ENCODE results near the gene PLCB4. TPM values are rescaled to one million over a fixed set of nuclear protein-coding genes. Genes with fewer than 3 reads are reported as not detected.

Gene PLCB4
- total RNA-seq, 1 experiment from 2014 or later: 10.1 TPM

DNA sequence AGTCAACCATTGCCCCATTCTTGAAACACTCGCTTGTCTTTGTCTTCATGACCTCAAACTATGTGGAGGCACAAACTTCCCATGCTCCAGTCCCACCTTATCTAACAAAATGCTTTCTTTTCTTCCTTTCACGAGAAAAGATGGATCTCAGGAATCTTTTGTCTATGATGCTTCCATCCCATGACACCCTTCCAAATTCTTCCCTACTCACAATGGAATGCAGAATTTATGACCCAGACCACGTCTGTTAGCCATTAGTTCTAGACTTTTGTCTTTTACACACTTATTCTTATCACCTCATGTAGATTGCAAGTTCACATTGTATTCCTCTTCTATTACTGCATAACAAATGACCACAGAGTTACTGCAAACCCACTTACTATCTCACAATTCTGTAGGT, 421.3 kb downstream of the PLCB4 start:
- H2BK5ac ChIP-seq (ENCODE audit: insufficient read length, low read length): no peak overlapping the region
- WGBS (ENCODE audit: extremely low coverage, insufficient read length, low lambda C conversion rate): no CpG with 5 or more reads among the region's 3 CpGs

More for the DNA sequence above, 421.3 kb downstream of the PLCB4 start:
- Histone ChIP-seq H4K20me1 (ENCODE audit: control insufficient read depth, insufficient read depth, insufficient read length) (no peaks in the 10 kb centered on the region), H2BK120ac (ENCODE audit: low read depth, low read length, poor library complexity, severe bottlenecking) (no peak overlapping the region), H3K23ac (ENCODE audit: insufficient read length, low read depth, low read length) (no peak overlapping the region), H4K5ac (ENCODE audit: insufficient read length, low read depth, low read length) (no peak overlapping the region), H3K14ac (ENCODE audit: insufficient read depth, low read length) (no peak overlapping the region), H3K4me1 (ENCODE audit: insufficient read depth, low read length) (no peaks in the 10 kb centered on the region), H3K9ac (ENCODE audit: extremely low read depth, insufficient read length, low read length) (no peak overlapping the region), H3K4ac (ENCODE audit: low read depth, low read length) (no peak overlapping the region), H4K91ac (ENCODE audit: insufficient read length, low read depth, low read length) (no peak overlapping the region), H3K9me3 (ENCODE audit: control insufficient read depth, low read depth, low read length) (no peaks in the 10 kb centered on the region), H3T11ph (ENCODE audit: low read length) (no peak overlapping the region), H2BK15ac (ENCODE audit: low read depth, low read length) (no peak overlapping the region), H3K27me3 (ENCODE audit: insufficient read depth, low read length) (no peaks in the 10 kb centered on the region), H2AFZ (ENCODE audit: low read length) (no peak overlapping the region), H3K4me2 (ENCODE audit: insufficient read depth, insufficient read length, low read length) (no peak overlapping the region), H2AK5ac (ENCODE audit: insufficient read length, low read length) (no peak overlapping the region), H4K8ac (replicated peaks; ENCODE audit: insufficient read length, low read depth, low read length) (no peak overlapping the region), H3K79me1 (ENCODE audit: insufficient read depth, low read depth, low read length, poor library complexity, severe bottlenecking) (no peaks in the 10 kb centered on the region), H3K18ac (ENCODE audit: insufficient read length, low read depth, low read length) (no peak overlapping the region), H3K23me2 (ENCODE audit: insufficient read length, low read depth, low read length, poor library complexity, severe bottlenecking) (no peaks in the 10 kb centered on the region), H2BK12ac (ENCODE audit: insufficient read length, low read depth, low read length) (no peak overlapping the region), H3K79me2 (ENCODE audit: insufficient read depth, low read length) (no peaks in the 10 kb centered on the region), H3K56ac (ENCODE audit: insufficient read length, low read depth, low read length) (no peak overlapping the region), H3K27ac (ENCODE audit: insufficient read length, low read depth, low read length) (no peak overlapping the region), H2BK20ac (ENCODE audit: low read depth, low read length, poor library complexity, severe bottlenecking) (no peak overlapping the region)
- no peak for TF ChIP-seq CTCF (conservative IDR thresholded peaks at IDR 0.05)
- DNase-seq: no peak
- no peak overlapping the region for H3K4me3 Mint-ChIP-seq
- no peaks in the 10 kb centered on the region for H3K36me3 Mint-ChIP-seq (ENCODE audit: insufficient read depth in 1 of 3, low read depth in 3 of 3)
- H3K27me3 Mint-ChIP-seq (ENCODE audit: low read depth): peaks cover 4% of the 10 kb centered on the region
- no peak overlapping the region for H3K27ac Mint-ChIP-seq
- H3K9me3 Mint-ChIP-seq: no peaks in the 10 kb centered on the region
- H3K4me1 Mint-ChIP-seq: no peaks in the 10 kb centered on the region; a peak in 1 of 4 replicates
